ENCODE data around the gene SNCA. TPM values are rescaled to one million over a fixed set of nuclear protein-coding genes. Genes with fewer than 3 reads are reported as not detected.

The SNCA gene
- total RNA-seq, 4 donors from 2014 or later = 2.2 to 7.8 (median 4.0) TPM

- Histone ChIP-seq H3K4me1 (no peaks in the 10 kb centered on the region), H3K27me3 (no peaks in the 10 kb centered on the region), H3K4me3 (no peak overlapping the region), H3K9me3 (no peaks in the 10 kb centered on the region), H3K36me3 (no peaks in the 10 kb centered on the region), H3K27ac (no peak overlapping the region)
- in situ Hi-C loops (cut with MboI; ENCODE audit: low pct_ligation_motif_present in 1 of 4, low pct_unique_long_range_greater_than_20kb in 1 of 4, low sequenced_read_pairs in 3 of 4) (no loop called here), intact Hi-C loops (cut with DNase I; ENCODE audit: low total_unique reads) (no loop called here)
- 85 to 100% methylated on average over 1 of the region's 1 CpG for WGBS, 2 donors (ENCODE audit: low coverage in 1 of 2)
- no peak for DNase-seq
- TF ChIP-seq EP300 (IDR thresholded peaks at IDR 0.05; ENCODE audit: low read depth) = no peak
- TF ChIP-seq POLR2AphosphoS5 (IDR thresholded peaks at IDR 0.05) = no peak
- no peak for TF ChIP-seq POLR2A (IDR thresholded peaks at IDR 0.05)
- TF ChIP-seq CTCF (IDR thresholded peaks at IDR 0.05) = no peak
Observed at GRCh38 chr4:89715631-89716030, 121.3 kb downstream of the SNCA start.

- no peaks in the 10 kb centered on the region for H3K36me3 ChIP-seq
- H3K27ac ChIP-seq = no peak overlapping the region
- intact Hi-C loops (cut with DNase I; ENCODE audit: low total_unique reads) (no loop called here), in situ Hi-C loops (cut with MboI; ENCODE audit: low pct_ligation_motif_present in 1 of 4, low pct_unique_long_range_greater_than_20kb in 1 of 4, low sequenced_read_pairs in 3 of 4) (no loop called here)
- no peaks in the 10 kb centered on the region for H3K9me3 ChIP-seq
- TF ChIP-seq CTCF (IDR thresholded peaks at IDR 0.05) (no peak), POLR2AphosphoS5 (IDR thresholded peaks at IDR 0.05) (no peak), EP300 (IDR thresholded peaks at IDR 0.05; ENCODE audit: low read depth) (no peak), POLR2A (IDR thresholded peaks at IDR 0.05) (no peak)
- no peaks in the 10 kb centered on the region for H3K27me3 ChIP-seq
- H3K4me3 ChIP-seq = no peak overlapping the region
- H3K4me1 ChIP-seq = peaks cover 0 to 2% (median 0%) of the 10 kb centered on the region in 4 donors
- no peak for DNase-seq
- 92 to 100% methylated on average over 4 of the region's 4 CpGs for WGBS, 2 donors (ENCODE audit: low coverage in 1 of 2)
Observed at GRCh38 chr4:89712827-89713226, 124.1 kb downstream of the SNCA start.

GRCh38 chr4:89712141-89712540 is 124.8 kb downstream of the SNCA start:
- no peak for TF ChIP-seq POLR2A (IDR thresholded peaks at IDR 0.05)
- no peak for TF ChIP-seq CTCF (IDR thresholded peaks at IDR 0.05)
- TF ChIP-seq EP300 (IDR thresholded peaks at IDR 0.05; ENCODE audit: low read depth) = no peak
- TF ChIP-seq POLR2AphosphoS5 (IDR thresholded peaks at IDR 0.05) = no peak
- Histone ChIP-seq H3K36me3 (no peaks in the 10 kb centered on the region), H3K27ac (no peak overlapping the region), H3K4me1 (peaks cover 0 to 2% (median 0%) of the 10 kb centered on the region in 4 donors), H3K4me3 (no peak overlapping the region), H3K27me3 (no peaks in the 10 kb centered on the region), H3K9me3 (no peaks in the 10 kb centered on the region)
- intact Hi-C loops (cut with DNase I; ENCODE audit: low total_unique reads) (no loop called here), in situ Hi-C loops (cut with MboI; ENCODE audit: low pct_ligation_motif_present in 1 of 4, low pct_unique_long_range_greater_than_20kb in 1 of 4, low sequenced_read_pairs in 3 of 4) (no loop called here)
- DNase-seq = no peak
- WGBS, 2 donors (ENCODE audit: low coverage in 1 of 2) = 35 to 41% methylated on average over 2 of the region's 2 CpGs

GRCh38 chr4:89708903-89709421 is 128.0 kb downstream of the SNCA start:
- DNase-seq = no peak
- in situ Hi-C loops (cut with MboI; ENCODE audit: low pct_ligation_motif_present in 1 of 4, low pct_unique_long_range_greater_than_20kb in 1 of 4, low sequenced_read_pairs in 3 of 4) (no loop called here), intact Hi-C loops (cut with DNase I; ENCODE audit: low total_unique reads) (no loop called here)
- peaks cover 0 to 2% (median 0%) of the 10 kb centered on the region in 4 donors for H3K4me1 ChIP-seq
- no peak overlapping the region for H3K27ac ChIP-seq
- H3K27me3 ChIP-seq = no peaks in the 10 kb centered on the region
- H3K9me3 ChIP-seq = no peaks in the 10 kb centered on the region
- 24 to 30% methylated on average over 2 of the region's 2 CpGs for WGBS, 2 donors (ENCODE audit: low coverage in 1 of 2)
- no peak overlapping the region for H3K4me3 ChIP-seq
- no peaks in the 10 kb centered on the region for H3K36me3 ChIP-seq
- TF ChIP-seq POLR2A (IDR thresholded peaks at IDR 0.05) = no peak
- no peak for TF ChIP-seq EP300 (IDR thresholded peaks at IDR 0.05; ENCODE audit: low read depth)
- TF ChIP-seq CTCF (IDR thresholded peaks at IDR 0.05) = no peak
- TF ChIP-seq POLR2AphosphoS5 (IDR thresholded peaks at IDR 0.05) = no peak

All from transverse colon (tissue), 4 donors.